ENCODE data around the gene ZNF785. TPM values are rescaled to one million over a fixed set of nuclear protein-coding genes. Genes with fewer than 3 reads are reported as not detected.

Gene ZNF785
- total RNA-seq, 2 experiments from 2014 or later, result 4.6 to 6.8 TPM

DNA sequence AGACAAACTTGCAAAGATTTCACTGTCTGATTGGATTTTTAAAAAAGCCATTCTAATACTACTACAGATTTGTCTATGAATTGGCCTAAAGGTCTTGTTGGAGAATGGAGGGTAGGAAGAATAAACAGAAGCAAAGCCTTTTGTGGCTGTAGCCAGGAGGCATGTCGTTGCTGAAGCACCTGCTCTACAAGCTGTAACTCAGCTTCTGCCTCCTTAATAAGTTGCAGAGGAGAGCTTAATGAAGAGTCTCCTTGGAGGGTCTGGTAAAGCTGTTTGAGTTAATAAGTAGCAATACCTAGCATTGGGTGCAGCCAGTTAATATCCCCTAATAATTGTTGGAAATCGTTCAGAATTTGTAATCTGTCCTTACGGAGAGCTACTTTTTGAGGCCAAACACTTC, 34.7 kb upstream of the ZNF785 start:
- H3K9me2 ChIP-seq (ENCODE audit: insufficient read depth, low read length), result no peaks in the 10 kb centered on the region
- peaks cover 8% of the 10 kb centered on the region for H3K4me1 ChIP-seq (ENCODE audit: insufficient read depth, low read length, poor library complexity, severe bottlenecking)
- H3K27ac ChIP-seq (ENCODE audit: low read depth, low read length, poor library complexity, severe bottlenecking), result no peak overlapping the region
- H3K4me2 ChIP-seq (ENCODE audit: low read length), result no peak overlapping the region
- TF ChIP-seq, protein P1, sequence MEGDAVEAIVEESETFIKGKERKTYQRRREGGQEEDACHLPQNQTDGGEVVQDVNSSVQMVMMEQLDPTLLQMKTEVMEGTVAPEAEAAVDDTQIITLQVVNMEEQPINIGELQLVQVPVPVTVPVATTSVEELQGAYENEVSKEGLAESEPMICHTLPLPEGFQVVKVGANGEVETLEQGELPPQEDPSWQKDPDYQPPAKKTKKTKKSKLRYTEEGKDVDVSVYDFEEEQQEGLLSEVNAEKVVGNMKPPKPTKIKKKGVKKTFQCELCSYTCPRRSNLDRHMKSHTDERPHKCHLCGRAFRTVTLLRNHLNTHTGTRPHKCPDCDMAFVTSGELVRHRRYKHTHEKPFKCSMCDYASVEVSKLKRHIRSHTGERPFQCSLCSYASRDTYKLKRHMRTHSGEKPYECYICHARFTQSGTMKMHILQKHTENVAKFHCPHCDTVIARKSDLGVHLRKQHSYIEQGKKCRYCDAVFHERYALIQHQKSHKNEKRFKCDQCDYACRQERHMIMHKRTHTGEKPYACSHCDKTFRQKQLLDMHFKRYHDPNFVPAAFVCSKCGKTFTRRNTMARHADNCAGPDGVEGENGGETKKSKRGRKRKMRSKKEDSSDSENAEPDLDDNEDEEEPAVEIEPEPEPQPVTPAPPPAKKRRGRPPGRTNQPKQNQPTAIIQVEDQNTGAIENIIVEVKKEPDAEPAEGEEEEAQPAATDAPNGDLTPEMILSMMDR (conservative IDR thresholded peaks at IDR 0.05; ENCODE audit: low read length), result no peak
- no peak for TF ChIP-seq EZH2phosphoT487 (IDR thresholded peaks at IDR 0.05; ENCODE audit: borderline replicate concordance, low read depth, low read length)
- CTCF ChIA-PET (ENCODE audit: unreplicated experiment), result interaction anchor here (1.5 kb wide), 1 partner anchor 9 kb away, joined by 3 read pairs; no protein-coding TSS in a partner anchor
- no peak for DNase-seq (ENCODE audit: low spot score)
- no peaks in the 10 kb centered on the region for H3K36me3 ChIP-seq (ENCODE audit: insufficient read depth, low read length)
- H3K79me2 ChIP-seq (ENCODE audit: insufficient read depth, low read depth, low read length), result no peaks in the 10 kb centered on the region
- H2AFZ ChIP-seq (ENCODE audit: low read length), result no peak overlapping the region
- POLR2A ChIA-PET, result interaction anchor here (0.6 to 1.2 kb wide), 6 partner anchors 12 to 208 kb away, joined by 3 to 6 read pairs (median 3); no protein-coding TSS in a partner anchor
- peaks cover 7% of the 10 kb centered on the region; the same call in 1 of the 2 replicates for H3K9me3 ChIP-seq (ENCODE audit: low read length)
- no peak overlapping the region for H3K4me3 ChIP-seq (ENCODE audit: low read depth, low read length, poor library complexity, severe bottlenecking)
- intact Hi-C loops (cut with micrococcal nuclease; ENCODE audit: unreplicated experiment), result no loop called here
- no TSS peak for BruUV-seq (replicated peaks)
- no peaks in the 10 kb centered on the region for H4K20me1 ChIP-seq (ENCODE audit: insufficient read depth, low read length)

DNA sequence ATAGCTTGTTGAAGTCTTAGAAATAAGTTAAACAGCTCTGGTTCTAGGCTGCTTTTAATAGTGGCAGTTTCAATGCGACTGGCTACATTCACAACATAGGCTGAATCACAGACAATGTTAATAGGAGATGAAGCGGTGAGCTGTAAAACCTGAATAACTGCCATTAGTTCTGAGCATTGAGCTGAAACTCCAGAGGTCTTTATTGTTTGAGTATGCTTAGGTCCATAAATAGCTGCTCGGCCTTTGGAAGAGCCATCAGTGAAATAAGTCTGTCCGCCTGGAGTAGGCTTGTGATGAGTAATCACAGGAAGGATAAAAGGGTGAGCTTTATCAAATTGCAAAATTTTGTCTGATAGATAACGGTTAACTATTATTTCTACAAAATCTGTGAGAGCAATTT, 34.1 kb upstream of the ZNF785 start:
- H2AFZ ChIP-seq (ENCODE audit: low read length), result no peak overlapping the region
- POLR2A ChIA-PET, result interaction anchor here (0.6 to 1.2 kb wide), 5 partner anchors 13 to 208 kb away, joined by 3 to 6 read pairs (median 3); no protein-coding TSS in a partner anchor
- no TSS peak for BruUV-seq (replicated peaks)

DNA sequence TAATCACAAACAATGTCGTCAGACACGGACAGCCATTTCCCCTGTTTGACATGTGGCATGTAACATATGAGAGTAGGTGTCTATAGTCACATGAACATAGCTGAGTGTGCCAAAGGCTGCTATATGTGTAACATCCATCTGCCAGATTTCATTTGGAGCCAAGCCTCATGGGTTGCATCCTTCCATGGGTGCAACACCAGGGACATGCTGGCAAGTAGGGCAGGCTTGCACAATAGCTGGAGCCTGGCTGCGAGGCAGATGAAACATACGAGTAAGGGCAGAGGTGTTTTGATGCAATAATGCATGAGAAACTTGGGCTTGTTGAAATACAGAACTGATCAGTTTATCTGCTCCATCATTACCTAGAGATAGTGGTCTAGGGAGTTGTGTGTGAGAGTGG, 33.7 kb upstream of the ZNF785 start:
- H3K79me2 ChIP-seq (ENCODE audit: insufficient read depth, low read depth, low read length), result no peaks in the 10 kb centered on the region
- BruUV-seq (replicated peaks), result no TSS peak
- H3K4me2 ChIP-seq (ENCODE audit: low read length), result no peak overlapping the region
- H3K36me3 ChIP-seq (ENCODE audit: insufficient read depth, low read length), result no peaks in the 10 kb centered on the region
- no peak overlapping the region for H2AFZ ChIP-seq (ENCODE audit: low read length)
- TF ChIP-seq, protein P1 (conservative IDR thresholded peaks at IDR 0.05; ENCODE audit: low read length), result no peak
- TF ChIP-seq EZH2phosphoT487 (IDR thresholded peaks at IDR 0.05; ENCODE audit: borderline replicate concordance, low read depth, low read length), result no peak
- peaks cover 7% of the 10 kb centered on the region; the same call in 1 of the 2 replicates for H3K9me3 ChIP-seq (ENCODE audit: low read length)
- H3K27ac ChIP-seq (ENCODE audit: low read depth, low read length, poor library complexity, severe bottlenecking), result no peak overlapping the region
- DNase-seq (ENCODE audit: low spot score), result no peak
- CTCF ChIA-PET (ENCODE audit: unreplicated experiment), result interaction anchor here (1.5 kb wide), 1 partner anchor 10 kb away, joined by 3 read pairs; no protein-coding TSS in a partner anchor
- intact Hi-C loops (cut with micrococcal nuclease; ENCODE audit: unreplicated experiment), result no loop called here
- no peaks in the 10 kb centered on the region for H3K9me2 ChIP-seq (ENCODE audit: insufficient read depth, low read length)
- H3K4me3 ChIP-seq (ENCODE audit: low read depth, low read length, poor library complexity, severe bottlenecking), result no peak overlapping the region
- H4K20me1 ChIP-seq (ENCODE audit: insufficient read depth, low read length), result no peaks in the 10 kb centered on the region
- H3K4me1 ChIP-seq (ENCODE audit: insufficient read depth, low read length, poor library complexity, severe bottlenecking), result peaks cover 11% of the 10 kb centered on the region
- POLR2A ChIA-PET, result interaction anchor here (0.6 to 1.2 kb wide), 3 partner anchors 17 to 207 kb away, joined by 3 to 4 read pairs (median 3); no protein-coding TSS in a partner anchor

More for the DNA sequence above, 34.1 kb upstream of the ZNF785 start:
- Histone ChIP-seq H3K4me2 (ENCODE audit: low read length) (no peak overlapping the region), H3K9me3 (ENCODE audit: low read length) (peaks cover 7% of the 10 kb centered on the region; the same call in 1 of the 2 replicates), H3K4me1 (ENCODE audit: insufficient read depth, low read length, poor library complexity, severe bottlenecking) (peaks cover 9% of the 10 kb centered on the region), H4K20me1 (ENCODE audit: insufficient read depth, low read length) (no peaks in the 10 kb centered on the region), H3K27ac (ENCODE audit: low read depth, low read length, poor library complexity, severe bottlenecking) (no peak overlapping the region), H3K79me2 (ENCODE audit: insufficient read depth, low read depth, low read length) (no peaks in the 10 kb centered on the region), H3K9me2 (ENCODE audit: insufficient read depth, low read length) (no peaks in the 10 kb centered on the region), H3K4me3 (ENCODE audit: low read depth, low read length, poor library complexity, severe bottlenecking) (no peak overlapping the region), H3K36me3 (ENCODE audit: insufficient read depth, low read length) (no peaks in the 10 kb centered on the region)
- intact Hi-C loops (cut with micrococcal nuclease; ENCODE audit: unreplicated experiment), result no loop called here
- no peak for DNase-seq (ENCODE audit: low spot score)
- CTCF ChIA-PET (ENCODE audit: unreplicated experiment), result interaction anchor here (1.5 kb wide), 1 partner anchor 10 kb away, joined by 3 read pairs; no protein-coding TSS in a partner anchor
- TF ChIP-seq, protein P1 (conservative IDR thresholded peaks at IDR 0.05; ENCODE audit: low read length), result no peak
- TF ChIP-seq EZH2phosphoT487 (IDR thresholded peaks at IDR 0.05; ENCODE audit: borderline replicate concordance, low read depth, low read length), result no peak
